AG04450 (cell line): ENCODE measurements around the gene QRICH2. TPM values are rescaled to one million over a fixed set of nuclear protein-coding genes. Genes with fewer than 3 reads are reported as not detected.

Source experiments
- CTCF ChIA-PET: fragments of 300-600, 350-600 bp; formaldehyde crosslinking; extraction: SDS; loops from one replicate; lab custom pipeline; 2022; ENCODE audit warnings: antibody characterized with exemption, inconsistent platforms; lab: Charles Lee
- POLR2A ChIA-PET: fragments of 350-600 bp; formaldehyde crosslinking; extraction: SDS; loops from one replicate; lab custom pipeline; 2021; ENCODE audit warnings: antibody characterized with exemption, inconsistent platforms; lab: Yijun Ruan, JAX
- DNase-seq: peaks from one replicate; pipeline ENCODE4 v3.0.0-alpha.2; 2011; ENCODE audit warnings: low read depth, low spot score
- H3K27ac ChIP-seq: one replicate; pipeline ENCODE4 v1.5.1; 2012; ENCODE audit warnings: low read depth, low read length, control low read depth
- H3K27me3 ChIP-seq: one replicate; pipeline ENCODE4 v1.6.0; 2012; ENCODE audit warnings: low read length; ENCODE audit not compliant: control insufficient read depth, insufficient read depth
- H3K4me3 ChIP-seq: 2 replicates; pipeline ENCODE4 v1.5.1; 2011; ENCODE audit warnings: mild to moderate bottlenecking, low read depth, low read length, control low read depth
- H3K9me3 ChIP-seq: 2 replicates; pipeline ENCODE4 v1.5.1; 2012; ENCODE audit warnings: low read length; ENCODE audit not compliant: control insufficient read depth, insufficient read depth
- CTCF ChIP-seq: IDR thresholded peaks from 2 replicates; pipeline ENCODE4 v1.5.1; 2011; ENCODE audit warnings: low read depth, low read length, control low read depth, inconsistent platforms
- polyA plus RNA-seq: library from polyadenylated mRNA; depleted of rRNA; stranded (reverse); fragments of >200 nt; gene quantifications from 2 replicates; pipeline ENCODE4 v1.2.3, GENCODE V29; 2011

Gene QRICH2
- polyA plus RNA-seq, 1 experiment: 1.2 TPM

GRCh38 chr17:76296186-76296585, 11.9 kb downstream of the QRICH2 start:
- no peak for TF ChIP-seq CTCF
- ChIA-PET POLR2A (no interaction called here), CTCF (interaction anchor here (0.6 to 3.5 kb wide), 3 partner anchors 17 to 430 kb away, joined by 3 to 12 read pairs (median 6); no protein-coding TSS in a partner anchor)
- Histone ChIP-seq H3K27ac (no peak overlapping the region), H3K9me3 (no peaks in the 10 kb centered on the region), H3K4me3 (no peak overlapping the region), H3K27me3 (no peaks in the 10 kb centered on the region)
- DNase-seq: no peak

- POLR2A ChIA-PET: no interaction called here
These were observed 15.0 kb downstream of the QRICH2 start for GRCh38 chr17:76293106-76293505.

GRCh38 chr17:76292567-76292966, 15.5 kb downstream of the QRICH2 start:
- TF ChIP-seq CTCF: no peak
- CTCF ChIA-PET: no interaction called here
- Histone ChIP-seq H3K4me3 (no peak overlapping the region), H3K27ac (no peak overlapping the region), H3K27me3 (no peaks in the 10 kb centered on the region), H3K9me3 (no peaks in the 10 kb centered on the region)
- DNase-seq: no peak
- POLR2A ChIA-PET: no interaction called here

More at GRCh38 chr17:76293106-76293505, 15.0 kb downstream of the QRICH2 start:
- DNase-seq: no peak
- Histone ChIP-seq H3K27ac (no peak overlapping the region), H3K27me3 (no peaks in the 10 kb centered on the region), H3K9me3 (no peaks in the 10 kb centered on the region), H3K4me3 (no peak overlapping the region)
- CTCF ChIA-PET: interaction anchor here (3.5 kb wide), 1 partner anchor 13 kb away, joined by 12 read pairs; no protein-coding TSS in a partner anchor
- TF ChIP-seq CTCF: no peak

DNA sequence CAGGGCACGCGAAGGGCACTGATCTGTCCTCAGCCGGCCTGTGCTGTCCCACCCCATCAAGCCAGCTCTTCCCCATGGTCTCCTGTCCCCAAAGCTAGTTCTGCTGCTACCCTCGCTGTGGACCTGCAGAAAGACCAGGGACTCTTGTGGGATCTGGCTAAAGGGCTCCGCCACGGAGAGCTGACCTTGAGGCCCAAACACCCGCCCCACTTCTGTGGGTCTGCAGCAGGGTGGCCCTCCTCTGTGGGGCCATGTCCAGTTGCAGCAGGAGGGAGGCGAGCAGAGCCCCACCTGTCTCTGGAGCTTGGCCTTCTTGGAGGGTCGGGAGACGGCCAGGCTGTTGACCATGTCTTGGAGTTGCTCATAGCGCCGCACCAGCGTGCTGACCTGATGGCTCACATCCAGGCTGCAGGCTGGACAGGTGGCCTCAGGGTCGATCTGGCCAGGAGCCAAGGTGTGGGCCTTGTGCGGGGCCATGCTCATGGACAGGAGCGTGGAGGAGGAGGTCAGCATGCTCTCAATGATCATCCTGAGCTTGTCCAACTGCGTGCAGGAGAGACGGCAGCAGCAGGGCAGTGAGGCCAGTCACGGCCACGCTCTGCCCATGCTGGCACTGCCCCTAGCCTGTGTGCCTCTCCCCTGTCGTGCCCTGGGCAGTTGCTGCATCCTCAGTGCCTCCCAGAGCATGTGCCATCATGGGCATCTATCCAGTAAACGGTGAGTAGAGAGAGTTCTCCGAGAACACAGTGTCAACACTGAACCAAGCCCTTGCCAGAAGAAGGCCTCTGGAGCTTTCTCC, 26.3 kb downstream of the QRICH2 start:
- POLR2A ChIA-PET: no interaction called here
- Histone ChIP-seq H3K27ac (no peak overlapping the region), H3K9me3 (no peaks in the 10 kb centered on the region; the same call in 1 of the 2 replicates), H3K4me3 (no peak overlapping the region), H3K27me3 (no peaks in the 10 kb centered on the region)
- no peak for TF ChIP-seq CTCF
- no peak for DNase-seq
- CTCF ChIA-PET: interaction anchor here (0.7 to 4.3 kb wide), 3 partner anchors 8 to 161 kb away, joined by 4 to 92 read pairs (median 4); no protein-coding TSS in a partner anchor

DNA sequence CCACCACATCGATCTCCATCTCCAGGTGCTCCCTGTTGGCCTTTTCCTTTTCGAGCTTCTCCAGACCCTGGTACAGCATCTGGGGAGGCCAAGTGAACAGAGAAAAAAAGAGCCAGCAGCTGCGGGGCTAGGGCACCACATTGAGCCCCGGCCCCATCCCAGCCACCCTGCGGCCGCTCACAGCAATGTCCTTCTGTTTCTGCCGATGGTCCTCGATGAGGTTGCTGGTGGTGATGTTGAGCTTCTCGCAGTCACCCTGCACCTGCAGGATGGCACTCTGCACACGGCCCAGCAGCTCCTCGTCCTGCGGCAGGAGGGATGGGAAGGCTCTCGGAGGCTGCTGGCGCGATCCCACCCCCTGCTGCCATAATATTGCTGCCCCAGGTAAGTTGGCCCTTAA, 27.4 kb downstream of the QRICH2 start:
- CTCF ChIA-PET: interaction anchor here (0.6 to 4.3 kb wide), 8 partner anchors 8 to 1111 kb away, joined by 3 to 92 read pairs (median 17); no protein-coding TSS in a partner anchor
- Histone ChIP-seq H3K27me3 (no peaks in the 10 kb centered on the region), H3K4me3 (no peak overlapping the region), H3K9me3 (no peaks in the 10 kb centered on the region; the same call in 1 of the 2 replicates), H3K27ac (no peak overlapping the region)
- no peak for DNase-seq
- POLR2A ChIA-PET: interaction anchor here (0.7 to 1.7 kb wide), 2 partner anchors 16 to 159 kb away, joined by 3 to 9 read pairs; no protein-coding TSS in a partner anchor
- TF ChIP-seq CTCF: no peak
